SU-DHL-6 (cell line): ENCODE results near the gene JAK1.

Experiments used
- CTCF ChIP-seq: fragments of 200-600 bp; sonication (generic); IDR thresholded peaks from one replicate; pipeline ENCODE4 v1.5.1; 2017; ENCODE audit warnings: antibody characterized with exemption, mild to moderate bottlenecking, low read length, moderate library complexity; ENCODE audit not compliant: insufficient read depth, poor library complexity, severe bottlenecking
- EZH2phosphoT487 ChIP-seq: fragments of 200-600 bp; sonication (generic), shearing (Covaris generic); conservative IDR thresholded peaks from 2 replicates; pipeline ENCODE4 v1.6.1; 2018; ENCODE audit warnings: mild to moderate bottlenecking, antibody characterized with exemption, low read length, moderate library complexity, mixed read lengths

DNA sequence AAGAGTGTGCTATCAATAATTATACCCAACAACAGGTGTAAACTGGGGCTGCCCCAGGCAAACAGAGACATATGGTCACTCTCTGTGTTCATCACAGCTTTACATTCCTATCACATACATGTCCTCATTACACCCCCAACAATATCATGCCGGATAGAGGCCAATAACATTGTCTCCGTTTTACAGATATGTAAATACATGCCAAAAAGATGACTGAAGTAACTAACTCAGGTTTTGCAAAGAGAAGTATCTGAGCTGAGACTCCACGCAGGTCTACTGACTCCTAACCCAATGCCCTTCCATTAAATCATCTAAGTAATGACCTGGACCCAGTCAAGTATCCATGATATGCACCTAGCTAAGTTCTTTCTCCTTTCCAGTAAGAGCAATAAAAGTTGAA, 55.0 kb downstream of the JAK1 start:
- TF ChIP-seq CTCF: no peak
- no peak for TF ChIP-seq EZH2phosphoT487
